Measurements from ENCODE around the gene OBI1. TPM values are rescaled to one million over a fixed set of nuclear protein-coding genes. Genes with fewer than 3 reads are reported as not detected.

The OBI1 gene
- total RNA-seq, 6 donors from 2014 or later = 4.9 to 14.9 (median 8.1) TPM

DNA sequence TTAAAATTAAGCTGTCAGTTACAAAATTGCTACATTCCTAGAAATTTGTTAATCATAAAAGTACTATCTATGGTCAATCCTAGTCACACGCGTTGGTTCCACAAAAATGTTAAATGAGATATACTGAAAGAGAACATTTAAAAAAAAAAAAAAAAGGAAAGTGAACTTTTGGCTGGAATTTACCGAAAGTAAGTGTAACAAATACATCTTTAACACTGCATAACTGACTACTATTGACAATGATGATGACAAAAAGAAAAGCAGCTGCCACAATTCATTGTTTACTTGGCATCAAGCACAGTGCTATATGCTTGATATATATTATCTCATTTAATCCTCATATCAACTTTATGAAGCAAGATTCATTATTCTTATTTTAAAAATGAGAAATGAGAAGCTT is 35.8 kb downstream of the OBI1 start:
- 94 to 96% methylated on average over 3 of the region's 3 CpGs for WGBS, 2 donors

GRCh38 chr13:78620936-78621470 is 38.0 kb downstream of the OBI1 start:
- H3K27me3 ChIP-seq = no peaks in the 10 kb centered on the region
- WGBS, 2 donors = 98 to 100% methylated on average over 2 of the region's 2 CpGs
- H3K4me1 ChIP-seq = no peaks in the 10 kb centered on the region
- ATAC-seq (ENCODE audit: low FRiP score in 2 of 2) (no peak), DNase-seq (no peak)
- peaks cover 0 to 26% (median 10%) of the 10 kb centered on the region in 4 donors for H3K36me3 ChIP-seq
- TF ChIP-seq EP300 (IDR thresholded peaks at IDR 0.05) = no peak
- TF ChIP-seq, protein P1, sequence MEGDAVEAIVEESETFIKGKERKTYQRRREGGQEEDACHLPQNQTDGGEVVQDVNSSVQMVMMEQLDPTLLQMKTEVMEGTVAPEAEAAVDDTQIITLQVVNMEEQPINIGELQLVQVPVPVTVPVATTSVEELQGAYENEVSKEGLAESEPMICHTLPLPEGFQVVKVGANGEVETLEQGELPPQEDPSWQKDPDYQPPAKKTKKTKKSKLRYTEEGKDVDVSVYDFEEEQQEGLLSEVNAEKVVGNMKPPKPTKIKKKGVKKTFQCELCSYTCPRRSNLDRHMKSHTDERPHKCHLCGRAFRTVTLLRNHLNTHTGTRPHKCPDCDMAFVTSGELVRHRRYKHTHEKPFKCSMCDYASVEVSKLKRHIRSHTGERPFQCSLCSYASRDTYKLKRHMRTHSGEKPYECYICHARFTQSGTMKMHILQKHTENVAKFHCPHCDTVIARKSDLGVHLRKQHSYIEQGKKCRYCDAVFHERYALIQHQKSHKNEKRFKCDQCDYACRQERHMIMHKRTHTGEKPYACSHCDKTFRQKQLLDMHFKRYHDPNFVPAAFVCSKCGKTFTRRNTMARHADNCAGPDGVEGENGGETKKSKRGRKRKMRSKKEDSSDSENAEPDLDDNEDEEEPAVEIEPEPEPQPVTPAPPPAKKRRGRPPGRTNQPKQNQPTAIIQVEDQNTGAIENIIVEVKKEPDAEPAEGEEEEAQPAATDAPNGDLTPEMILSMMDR (IDR thresholded peaks at IDR 0.05) = no peak
- no peak overlapping the region for H3K27ac ChIP-seq
- H3K4me3 ChIP-seq = no peak overlapping the region
- no peaks in the 10 kb centered on the region for H3K9me3 ChIP-seq

More for the DNA sequence above, 35.8 kb downstream of the OBI1 start:
- no peak for TF ChIP-seq POLR2A (IDR thresholded peaks at IDR 0.05)
- TF ChIP-seq, protein P1 (IDR thresholded peaks at IDR 0.05) = no peak
- no peak for TF ChIP-seq POLR2AphosphoS5 (IDR thresholded peaks at IDR 0.05)
- no peak for TF ChIP-seq EP300 (IDR thresholded peaks at IDR 0.05)
- DNase-seq (no peak), ATAC-seq (ENCODE audit: low FRiP score in 2 of 2) (no peak)
- H3K27ac ChIP-seq = no peak overlapping the region
- H3K4me1 ChIP-seq = no peaks in the 10 kb centered on the region
- H3K27me3 ChIP-seq = no peaks in the 10 kb centered on the region
- H3K36me3 ChIP-seq = peaks cover 0 to 16% (median 2%) of the 10 kb centered on the region in 4 donors
- no peaks in the 10 kb centered on the region for H3K9me3 ChIP-seq
- H3K4me3 ChIP-seq = no peak overlapping the region

DNA sequence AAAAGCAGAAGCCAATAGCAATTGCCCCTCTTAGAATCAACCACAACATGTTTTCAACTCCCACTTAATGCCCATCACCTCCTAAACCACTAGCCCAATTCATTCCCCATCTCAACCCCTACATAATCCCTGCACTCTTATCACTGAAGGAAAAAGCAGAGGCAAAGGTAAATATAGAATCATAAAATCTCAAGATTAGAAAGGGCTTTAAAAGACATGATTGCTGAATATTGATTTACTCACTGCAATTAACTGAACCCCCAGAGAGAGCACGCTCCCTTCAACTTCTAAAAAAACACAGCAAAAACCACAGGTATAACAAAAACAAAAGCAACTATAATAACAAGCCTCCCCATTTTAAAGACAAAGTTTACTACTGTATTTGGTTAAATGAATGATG is 40.5 kb downstream of the OBI1 start:
- Histone ChIP-seq H3K27me3 (no peaks in the 10 kb centered on the region), H3K27ac (no peak overlapping the region), H3K4me1 (no peaks in the 10 kb centered on the region), H3K36me3 (peaks cover 0 to 23% (median 13%) of the 10 kb centered on the region in 4 donors), H3K4me3 (no peak overlapping the region), H3K9me3 (no peaks in the 10 kb centered on the region)
- TF ChIP-seq POLR2AphosphoS5 (IDR thresholded peaks at IDR 0.05) (no peak), EP300 (IDR thresholded peaks at IDR 0.05) (no peak), POLR2A (IDR thresholded peaks at IDR 0.05) (no peak)
- TF ChIP-seq, protein P1 (IDR thresholded peaks at IDR 0.05) = no peak
- ATAC-seq (ENCODE audit: low FRiP score in 2 of 2) (no peak), DNase-seq (no peak)
- 93 to 100% methylated on average over 1 of the region's 1 CpG for WGBS, 2 donors

GRCh38 chr13:78611040-78611439 is 47.9 kb downstream of the OBI1 start:
- H3K4me3 ChIP-seq = no peak overlapping the region
- ATAC-seq (ENCODE audit: low FRiP score in 2 of 2) = no peak
- 65 to 66% methylated on average over 3 of the region's 3 CpGs for WGBS, 2 donors

More at GRCh38 chr13:78611040-78611439, 47.9 kb downstream of the OBI1 start:
- Histone ChIP-seq H3K36me3 (peaks cover 0 to 10% (median 5%) of the 10 kb centered on the region in 4 donors), H3K4me1 (peaks cover 28 to 36% (median 29%) of the 10 kb centered on the region in 4 donors), H3K27me3 (peaks cover 0 to 44% (median 24%) of the 10 kb centered on the region in 4 donors), H3K9me3 (no peaks in the 10 kb centered on the region), H3K27ac (no peak overlapping the region)
- TF ChIP-seq POLR2A (IDR thresholded peaks at IDR 0.05) (no peak), POLR2AphosphoS5 (IDR thresholded peaks at IDR 0.05) (no peak), EP300 (IDR thresholded peaks at IDR 0.05) (no peak)
- TF ChIP-seq, protein P1 (IDR thresholded peaks at IDR 0.05) = no peak
- DNase-seq = no peak

Measured in upper lobe of left lung (tissue), 6 donors.